Measurements from ENCODE around the gene CEMIP2.

DNA sequence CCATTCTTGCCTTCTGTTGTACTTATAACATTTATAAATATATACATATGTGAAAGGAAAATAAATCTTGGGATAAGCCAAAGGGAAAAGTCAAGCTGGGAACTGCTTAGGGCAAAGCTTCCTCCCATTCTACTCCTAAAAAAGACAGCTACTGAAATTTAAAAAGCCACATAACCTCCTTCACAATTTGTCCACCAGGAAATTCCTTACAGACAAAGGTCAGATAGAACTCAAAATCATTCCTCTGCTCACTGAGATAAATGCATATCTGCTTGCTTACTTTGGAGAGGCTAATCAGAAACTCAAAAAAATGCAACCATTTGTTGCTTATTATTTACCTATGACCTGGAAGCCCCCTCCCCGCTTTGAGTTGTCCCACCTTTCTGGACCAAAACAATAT is 112.5 kb downstream of the CEMIP2 start:
- TF ChIP-seq CTCF (conservative IDR thresholded peaks at IDR 0.05; ENCODE audit: low read depth, low read length) (no peak), EZH2 (IDR thresholded peaks at IDR 0.05; ENCODE audit: low read length, unreplicated experiment) (no peak), EZH2phosphoT487 (IDR thresholded peaks at IDR 0.05; ENCODE audit: borderline replicate concordance, low read length) (no peak)
